ENCODE measurements around the gene SLC25A13. TPM values are rescaled to one million over a fixed set of nuclear protein-coding genes. Genes with fewer than 3 reads are reported as not detected.

Gene SLC25A13
- total RNA-seq, 1 experiment from 2014 or later = 71.7 TPM

GRCh38 chr7:96118449-96119001 lies 203.4 kb downstream of the SLC25A13 start:
- Histone ChIP-seq H3K23me2 (ENCODE audit: insufficient read length, low read depth, low read length, poor library complexity, severe bottlenecking) (no peaks in the 10 kb centered on the region), H3K4me2 (ENCODE audit: insufficient read depth, insufficient read length, low read length) (no peak overlapping the region), H3K56ac (ENCODE audit: insufficient read length, low read depth, low read length) (no peak overlapping the region), H3K4ac (ENCODE audit: low read depth, low read length) (no peak overlapping the region), H2BK5ac (ENCODE audit: insufficient read length, low read length) (no peak overlapping the region), H2BK120ac (ENCODE audit: low read depth, low read length, poor library complexity, severe bottlenecking) (no peak overlapping the region), H2BK12ac (ENCODE audit: insufficient read length, low read depth, low read length) (no peak overlapping the region), H3K79me2 (ENCODE audit: insufficient read depth, low read length) (no peaks in the 10 kb centered on the region), H2BK15ac (ENCODE audit: low read depth, low read length) (no peak overlapping the region), H4K8ac (replicated peaks; ENCODE audit: insufficient read length, low read depth, low read length) (no peak overlapping the region), H3K23ac (ENCODE audit: insufficient read length, low read depth, low read length) (no peak overlapping the region), H2AK5ac (ENCODE audit: insufficient read length, low read length) (no peak overlapping the region), H2BK20ac (ENCODE audit: low read depth, low read length, poor library complexity, severe bottlenecking) (no peak overlapping the region), H3K14ac (ENCODE audit: insufficient read depth, low read length) (no peak overlapping the region), H2AFZ (ENCODE audit: low read length) (no peak overlapping the region), H3K18ac (ENCODE audit: insufficient read length, low read depth, low read length) (no peak overlapping the region), H3K9me3 (ENCODE audit: control insufficient read depth, low read depth, low read length) (no peaks in the 10 kb centered on the region), H4K20me1 (ENCODE audit: control insufficient read depth, insufficient read depth, insufficient read length) (no peaks in the 10 kb centered on the region), H3K27ac (ENCODE audit: insufficient read length, low read depth, low read length) (no peak overlapping the region), H4K5ac (ENCODE audit: insufficient read length, low read depth, low read length) (no peak overlapping the region), H3K27me3 (ENCODE audit: insufficient read depth, low read length) (no peaks in the 10 kb centered on the region), H3K79me1 (ENCODE audit: insufficient read depth, low read depth, low read length, poor library complexity, severe bottlenecking) (no peaks in the 10 kb centered on the region), H4K91ac (ENCODE audit: insufficient read length, low read depth, low read length) (no peak overlapping the region), H3T11ph (ENCODE audit: low read length) (no peak overlapping the region), H3K9ac (ENCODE audit: extremely low read depth, insufficient read length, low read length) (no peak overlapping the region), H3K4me1 (ENCODE audit: insufficient read depth, low read length) (no peaks in the 10 kb centered on the region)
- no peak overlapping the region for H3K4me3 Mint-ChIP-seq
- H3K27me3 Mint-ChIP-seq (ENCODE audit: low read depth) = no peaks in the 10 kb centered on the region; the same call in 1 of the 2 replicates
- TF ChIP-seq CTCF (conservative IDR thresholded peaks at IDR 0.05) = no peak
- peak; percentile 43 for DNase-seq
- peaks cover 22 to 30% of the 10 kb centered on the region in 2 experiments for H3K4me1 Mint-ChIP-seq
- H3K36me3 Mint-ChIP-seq (ENCODE audit: insufficient read depth in 1 of 3, low read depth in 3 of 3) = peaks cover 8 to 25% (median 20%) of the 10 kb centered on the region in 3 experiments; a peak in 5 of 7 replicates
- peaks cover 3 to 5% of the 10 kb centered on the region in 2 experiments; a peak in 2 of 5 replicates for H3K9me3 Mint-ChIP-seq
- WGBS (ENCODE audit: extremely low coverage, insufficient read length, low lambda C conversion rate) = no CpG with 5 or more reads among the region's 13 CpGs
- peak overlapping the region; percentile 19 to 83 (median 60); a peak in 3 of 7 replicates for H3K27ac Mint-ChIP-seq

All from H9 (cell line).